B cell (primary cell): ENCODE data around the gene PSEN1. TPM values are rescaled to one million over a fixed set of nuclear protein-coding genes. Genes with fewer than 3 reads are reported as not detected.

Source experiments
- ATAC-seq: fragments of 200-7000 bp; cut with Tn5 transposase; one replicate; pipeline ENCODE4 v1.10.0; 2021; ENCODE audit warnings: low read depth, mild to moderate bottlenecking, moderate number of reproducible peaks, moderate library complexity
- CTCF ChIA-PET: fragments of 350-600 bp; sonication (Branson Sonifier 250); formaldehyde crosslinking; loops from one replicate; lab custom pipeline; 2021; ENCODE audit warnings: antibody characterized with exemption, inconsistent platforms; lab: Charles Lee
- POLR2A ChIA-PET: fragments of 350-600 bp; sonication (Branson Sonifier 250); formaldehyde crosslinking; loops from one replicate; lab custom pipeline; 2021; ENCODE audit warnings: antibody characterized with exemption; lab: Charles Lee
- DNase-seq: peaks from one replicate; pipeline ENCODE4 v3.0.0; 2013
- H2AFZ ChIP-seq: 2 replicates; pipeline ENCODE4 v1.6.1; 2012; ENCODE audit warnings: mild to moderate bottlenecking, low read depth, low read length; ENCODE audit not compliant: insufficient read depth, poor library complexity, severe bottlenecking
- H3K27ac ChIP-seq, 2 donors: 1 replicate in 1 of 2; 2 replicates in 1 of 2; pipeline ENCODE4 v1.5.1; 2012 to 2013; ENCODE audit warnings: low read length in 2 of 2, mild to moderate bottlenecking in 2 of 2, moderate library complexity in 1 of 2
- H3K27me3 ChIP-seq, 4 experiments: fragments of 200-600 bp in 1 of 4; sonication (generic) in 1 of 4; replicated peaks in 1 of 4; 1 replicate in 2 of 4; 2 replicates in 2 of 4; pipeline versions ENCODE4 v1.6.1 to v1.7.0; 2013 to 2016; ENCODE audit warnings: low read length in 3 of 4, mild to moderate bottlenecking in 2 of 4, mixed read lengths in 1 of 4, moderate library complexity in 1 of 4; ENCODE audit not compliant: insufficient read depth in 4 of 4, control insufficient read depth in 3 of 4; ENCODE audit errors: control extremely low read depth in 1 of 4
- H3K36me3 ChIP-seq, 2 experiments: replicated peaks in 1 of 2; 1 replicate in 1 of 2; 2 replicates in 1 of 2; pipeline versions ENCODE4 v1.6.1 to v1.7.1; 2013; ENCODE audit warnings: low read length in 1 of 2; ENCODE audit not compliant: insufficient read depth in 2 of 2, control insufficient read depth in 1 of 2; ENCODE audit errors: control extremely low read depth in 1 of 2, extremely low read depth in 1 of 2
- H3K4me1 ChIP-seq, 2 donors: fragments of 200-600 bp in 1 of 2; sonication (generic) in 1 of 2; 1 replicate in 1 of 2; 2 replicates in 1 of 2; pipeline versions ENCODE4 v1.5.1 to v1.6.1; 2013 to 2017; ENCODE audit warnings: low read length in 2 of 2; ENCODE audit not compliant: control insufficient read depth in 2 of 2, insufficient read depth in 2 of 2
- H3K4me2 ChIP-seq: replicated peaks from 2 replicates; pipeline ENCODE3; 2012; ENCODE audit warnings: mild to moderate bottlenecking, low read depth, low read length; ENCODE audit not compliant: poor library complexity, severe bottlenecking
- H3K4me3 ChIP-seq, 5 experiments: fragments of 200-600 bp in 1 of 5; sonication (generic) in 1 of 5; 1 replicate in 3 of 5; 2 replicates in 2 of 5; pipeline versions ENCODE4 v1.5.1 to v1.7.0; 2011 to 2016; ENCODE audit warnings: low read length in 4 of 5, mild to moderate bottlenecking in 4 of 5, low read depth in 2 of 5, control low read depth in 1 of 5, moderate library complexity in 1 of 5; ENCODE audit not compliant: insufficient read depth in 1 of 5; ENCODE audit errors: control extremely low read depth in 1 of 5, extremely low read depth in 1 of 5
- H3K79me2 ChIP-seq: fragments of 200-600 bp; sonication (generic); one replicate; pipeline ENCODE4 v1.6.0; 2016; ENCODE audit warnings: low read length; ENCODE audit not compliant: control insufficient read depth, insufficient read depth
- H3K9ac ChIP-seq: fragments of 200-600 bp; sonication (generic); 2 replicates; pipeline ENCODE4 v1.6.1; 2017; ENCODE audit warnings: mild to moderate bottlenecking, low read length, moderate library complexity
- H3K9me3 ChIP-seq, 3 donors: one replicate each; pipeline versions ENCODE4 v1.6.1 to v1.7.1; 2013; ENCODE audit warnings: low read length in 2 of 3; ENCODE audit not compliant: control insufficient read depth in 2 of 3, insufficient read depth in 1 of 3; ENCODE audit errors: control extremely low read depth in 1 of 3
- H4K20me1 ChIP-seq: 2 replicates; pipeline ENCODE4 v1.6.0; 2012; ENCODE audit warnings: mild to moderate bottlenecking, low read length; ENCODE audit not compliant: insufficient read depth, control insufficient read depth, poor library complexity, severe bottlenecking
- H3K27ac Mint-ChIP-seq: one replicate; pipeline ENCODE4 v1.8.0; 2021; ENCODE audit warnings: mixed read lengths
- H3K27me3 Mint-ChIP-seq: one replicate; pipeline ENCODE4 v1.8.0; 2021; ENCODE audit warnings: mixed read lengths
- H3K4me1 Mint-ChIP-seq: one replicate; pipeline ENCODE4 v1.8.0; 2021; ENCODE audit warnings: mixed read lengths
- H3K4me3 Mint-ChIP-seq: one replicate; pipeline ENCODE4 v1.8.0; 2021; ENCODE audit warnings: mixed read lengths
- H3K9me3 Mint-ChIP-seq: one replicate; pipeline ENCODE4 v1.8.0; 2022; ENCODE audit warnings: mixed read lengths; ENCODE audit not compliant: insufficient read depth
- CTCF ChIP-seq: fragments of 200-600 bp; IDR thresholded peaks from one replicate; pipeline ENCODE4 v1.8.0; 2022; ENCODE audit warnings: antibody characterized with exemption, mild to moderate bottlenecking
- EZH2 ChIP-seq: IDR thresholded peaks from 2 replicates; pipeline ENCODE4 v1.6.1; 2012; ENCODE audit warnings: borderline replicate concordance, low read depth, mild to moderate bottlenecking, moderate library complexity, low read length; ENCODE audit not compliant: insufficient read depth, poor library complexity, severe bottlenecking
- WGBS: methylation state at CpG from one replicate; pipeline ENCODE4 v1.1.5; 2013; ENCODE audit warnings: missing lambda C conversion rate; ENCODE audit not compliant: insufficient coverage; 5-methylcytosine and 5-hydroxymethylcytosine counted together
- intact Hi-C: fragments of 100-400 bp; cut with micrococcal nuclease; formaldehyde crosslinking; loops from one replicate; pipeline ENCODE4 v1.10.0; 2022
- polyA plus RNA-seq: library from polyadenylated mRNA; depleted of rRNA; stranded (reverse); fragments of >200 nt; gene quantifications from 2 replicates; pipeline ENCODE4 v1.2.3, GENCODE V29; 2012
- total RNA-seq, 2 donors: library from RNA; stranded (reverse); fragments of 120-200 nt in 1 of 2; gene quantifications; 1 replicate in 1 of 2; 2 replicates in 1 of 2; pipeline versions ENCODE4 v1.2.3 to v1.2.4, GENCODE V29; 2013 to 2022

PSEN1 gene
- total and polyA plus RNA-seq, 2 donors (not counting 1 experiment from before 2014, with no cell fraction given), result 10.2 to 75.9 TPM

DNA sequence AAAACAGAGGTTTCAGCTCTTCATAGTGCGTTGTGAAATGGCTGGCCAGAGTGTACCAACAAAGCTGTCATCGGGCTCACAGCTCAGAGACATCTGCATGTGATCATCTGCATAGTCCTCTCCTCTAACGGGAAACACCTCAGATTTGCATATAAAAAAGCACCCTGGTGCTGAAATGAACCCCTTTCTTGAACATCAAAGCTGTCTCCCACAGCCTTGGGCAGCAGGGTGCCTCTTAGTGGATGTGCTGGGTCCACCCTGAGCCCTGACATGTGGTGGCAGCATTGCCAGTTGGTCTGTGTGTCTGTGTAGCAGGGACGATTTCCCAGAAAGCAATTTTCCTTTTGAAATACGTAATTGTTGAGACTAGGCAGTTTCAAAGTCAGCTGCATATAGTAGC lies 86.7 kb downstream of the PSEN1 start:
- Mint-ChIP-seq H3K4me3 (no peak overlapping the region), H3K27me3 (no peaks in the 10 kb centered on the region), H3K4me1 (peaks cover 16% of the 10 kb centered on the region), H3K9me3 (no peaks in the 10 kb centered on the region), H3K27ac (peak overlapping the region; percentile 56)
- no peaks in the 10 kb centered on the region for H4K20me1 ChIP-seq
- WGBS, result 74% methylated on average over 4 of the region's 5 CpGs
- H3K36me3 ChIP-seq, result peaks cover 6 to 52% of the 10 kb centered on the region in 2 experiments
- H3K9me3 ChIP-seq, result no peaks in the 10 kb centered on the region
- H3K27me3 ChIP-seq, result no peaks in the 10 kb centered on the region
- no peak overlapping the region for H3K4me2 ChIP-seq
- H3K4me3 ChIP-seq, result no peak overlapping the region
- peaks cover 3 to 5% of the 10 kb centered on the region in 2 donors for H3K4me1 ChIP-seq
- ATAC-seq (peak; percentile 31), DNase-seq (peak; percentile 46)
- CTCF ChIA-PET, result interaction anchor here (0.8 to 1.1 kb wide), 2 partner anchors 249 to 250 kb away, joined by 3 to 5 read pairs; no protein-coding TSS in a partner anchor
- TF ChIP-seq EZH2 (no peak), CTCF (no peak)
- intact Hi-C loops, result no loop called here
- H2AFZ ChIP-seq, result no peak overlapping the region
- peak overlapping the region in 1 of 2 donors; percentile 31 for H3K27ac ChIP-seq
- POLR2A ChIA-PET, result no interaction called here
- no peak overlapping the region for H3K9ac ChIP-seq
- no peaks in the 10 kb centered on the region for H3K79me2 ChIP-seq

DNA sequence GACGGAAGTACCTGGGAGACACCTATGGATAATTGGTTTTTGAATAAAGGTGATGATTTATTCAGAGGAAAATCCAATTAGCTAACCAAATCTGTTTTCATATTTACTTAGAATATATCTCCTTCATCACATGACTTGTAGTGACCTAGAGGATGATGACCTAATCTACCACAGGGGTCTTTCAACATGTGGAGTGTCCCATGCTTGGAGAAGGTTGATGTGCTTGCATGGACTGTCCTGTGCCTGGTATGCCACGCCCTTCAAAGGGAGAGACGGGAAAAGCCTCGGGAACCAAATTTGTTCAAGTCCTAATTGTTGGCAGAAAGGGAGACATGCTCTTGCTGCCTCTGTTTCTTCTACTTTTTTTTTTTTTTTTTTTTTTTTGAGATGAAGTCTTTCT lies 89.2 kb downstream of the PSEN1 start:
- Histone ChIP-seq H3K9me3 (no peaks in the 10 kb centered on the region), H3K36me3 (peaks cover 3 to 35% of the 10 kb centered on the region in 2 experiments), H3K79me2 (no peaks in the 10 kb centered on the region), H3K27me3 (no peaks in the 10 kb centered on the region), H3K27ac (no peak overlapping the region), H3K4me1 (peaks cover 3 to 5% of the 10 kb centered on the region in 2 donors), H3K4me3 (no peak overlapping the region), H3K4me2 (no peak overlapping the region), H2AFZ (no peak overlapping the region), H3K9ac (no peak overlapping the region), H4K20me1 (no peaks in the 10 kb centered on the region)
- no peak overlapping the region for H3K4me3 Mint-ChIP-seq
- ATAC-seq, result no peak
- WGBS, result no CpG with 5 or more reads among the region's 4 CpGs
- TF ChIP-seq EZH2, result no peak
- no peak for TF ChIP-seq CTCF
- no peaks in the 10 kb centered on the region for H3K27me3 Mint-ChIP-seq
- peaks cover 16% of the 10 kb centered on the region for H3K4me1 Mint-ChIP-seq
- POLR2A ChIA-PET, result interaction anchor here (0.7 kb wide), 1 partner anchor 474 kb away, joined by 8 read pairs; no protein-coding TSS in a partner anchor
- no peaks in the 10 kb centered on the region for H3K9me3 Mint-ChIP-seq
- intact Hi-C loops, result no loop called here
- DNase-seq, result no peak
- CTCF ChIA-PET, result no interaction called here
- no peak overlapping the region for H3K27ac Mint-ChIP-seq
